ENCODE data around the gene RYR2. TPM values are rescaled to one million over a fixed set of nuclear protein-coding genes. Genes with fewer than 3 reads are reported as not detected.
A peak's percentile ranks its signal among the peaks of the same experiment; 100 is the strongest.

The RYR2 gene
- total and polyA plus RNA-seq, 4 donors: 9.2 to 31.2 (median 17.3) TPM

GRCh38 chr1:237671935-237672334 lies 630.0 kb downstream of the RYR2 start:
- Histone ChIP-seq H3K4me1 (ENCODE audit: control insufficient read depth, insufficient read depth, low read length) (no peaks in the 10 kb centered on the region), H3K27me3 (ENCODE audit: control insufficient read depth, insufficient read depth, low read length) (no peaks in the 10 kb centered on the region), H3K4me3 (ENCODE audit: low read depth, low read length) (no peak overlapping the region), H3K36me3 (ENCODE audit: control insufficient read depth, insufficient read depth, low read length) (no peaks in the 10 kb centered on the region), H3K9me3 (ENCODE audit: control insufficient read depth, insufficient read depth, low read length) (no peaks in the 10 kb centered on the region), H3K27ac (ENCODE audit: low read depth, low read length) (no peak overlapping the region)
- no peak for DNase-seq (ENCODE audit: low read depth in 4 of 6, low spot score in 6 of 6)
- no CpG with 5 or more reads among the region's 6 CpGs for WGBS (ENCODE audit: insufficient coverage)

DNA sequence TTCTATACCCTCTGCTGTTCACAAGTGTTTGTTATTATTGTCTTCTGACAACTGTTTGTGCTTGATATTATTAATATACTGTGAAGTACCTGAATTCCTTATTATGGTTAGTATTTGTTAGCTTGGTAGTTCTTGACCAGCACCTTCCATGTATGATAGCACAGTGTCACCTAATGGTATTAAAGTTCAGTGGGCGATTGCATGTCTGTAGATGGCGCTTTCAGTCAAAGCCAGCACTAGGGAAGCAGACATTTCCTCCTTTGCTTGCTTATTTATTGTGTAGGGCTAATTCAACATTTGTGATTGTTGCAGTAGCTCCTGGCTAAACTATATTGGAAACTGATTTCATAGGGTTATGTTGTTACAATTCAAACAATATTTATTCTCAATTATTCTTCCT lies 630.8 kb downstream of the RYR2 start:
- peak in 1 of 6 donors; percentile 68 for DNase-seq (ENCODE audit: low read depth in 4 of 6, low spot score in 6 of 6)
- no peaks in the 10 kb centered on the region for H3K4me1 ChIP-seq (ENCODE audit: control insufficient read depth, insufficient read depth, low read length)
- 60% methylated on average over 1 of the region's 2 CpGs for WGBS (ENCODE audit: insufficient coverage)
- no peaks in the 10 kb centered on the region for H3K36me3 ChIP-seq (ENCODE audit: control insufficient read depth, insufficient read depth, low read length)
- H3K9me3 ChIP-seq (ENCODE audit: control insufficient read depth, insufficient read depth, low read length): no peaks in the 10 kb centered on the region
- H3K4me3 ChIP-seq (ENCODE audit: low read depth, low read length): no peak overlapping the region
- no peaks in the 10 kb centered on the region for H3K27me3 ChIP-seq (ENCODE audit: control insufficient read depth, insufficient read depth, low read length)
- no peak overlapping the region for H3K27ac ChIP-seq (ENCODE audit: low read depth, low read length)

DNA sequence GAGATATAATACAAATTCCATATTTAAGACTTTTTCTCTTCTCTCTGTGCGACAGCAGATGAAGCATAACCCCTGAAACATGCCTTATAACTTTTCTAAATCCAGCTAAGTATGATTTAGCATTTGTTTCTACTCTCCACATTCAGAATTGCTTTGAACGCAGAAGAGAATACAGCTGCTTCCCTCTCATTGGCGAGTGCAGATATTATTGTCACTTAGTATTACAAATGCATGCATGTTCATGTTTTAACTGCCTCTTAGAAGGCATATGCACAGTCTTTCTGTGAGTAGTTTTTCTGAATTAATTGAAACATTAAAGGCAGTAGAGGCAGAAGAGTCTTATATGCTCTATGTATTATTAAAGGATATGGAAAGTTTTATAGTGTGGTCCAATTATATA lies 631.6 kb downstream of the RYR2 start:
- H3K4me1 ChIP-seq (ENCODE audit: control insufficient read depth, insufficient read depth, low read length): no peaks in the 10 kb centered on the region
- H3K4me3 ChIP-seq (ENCODE audit: low read depth, low read length): no peak overlapping the region
- H3K9me3 ChIP-seq (ENCODE audit: control insufficient read depth, insufficient read depth, low read length): no peaks in the 10 kb centered on the region
- no peaks in the 10 kb centered on the region for H3K36me3 ChIP-seq (ENCODE audit: control insufficient read depth, insufficient read depth, low read length)
- DNase-seq (ENCODE audit: low read depth in 4 of 6, low spot score in 6 of 6): peak in 1 of 6 donors; percentile 65
- H3K27me3 ChIP-seq (ENCODE audit: control insufficient read depth, insufficient read depth, low read length): no peaks in the 10 kb centered on the region
- no peak overlapping the region for H3K27ac ChIP-seq (ENCODE audit: low read depth, low read length)
- WGBS (ENCODE audit: insufficient coverage): 100% methylated on average over 1 of the region's 3 CpGs

DNA sequence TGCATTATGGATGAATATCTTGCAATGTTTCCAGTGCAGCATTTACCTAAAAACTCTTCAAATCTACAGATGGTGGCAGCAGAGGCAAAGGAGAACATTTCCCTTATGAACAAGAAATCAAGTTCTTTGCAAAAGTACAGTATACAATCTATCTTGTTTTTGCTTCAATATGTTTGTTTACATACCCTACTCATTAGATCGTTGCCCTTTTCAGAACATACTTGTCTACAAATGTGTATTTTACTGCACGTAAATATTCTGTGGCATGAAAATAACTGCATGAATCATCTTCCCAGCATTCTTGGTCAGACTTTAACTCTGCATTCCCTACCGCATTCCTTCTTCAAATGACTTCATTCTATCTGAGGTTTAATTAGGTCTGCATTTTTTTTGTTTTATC lies 636.0 kb downstream of the RYR2 start:
- Histone ChIP-seq H3K9me3 (ENCODE audit: control insufficient read depth, insufficient read depth, low read length) (no peaks in the 10 kb centered on the region), H3K27ac (ENCODE audit: low read depth, low read length) (no peak overlapping the region), H3K36me3 (ENCODE audit: control insufficient read depth, insufficient read depth, low read length) (no peaks in the 10 kb centered on the region), H3K4me3 (ENCODE audit: low read depth, low read length) (no peak overlapping the region), H3K27me3 (ENCODE audit: control insufficient read depth, insufficient read depth, low read length) (no peaks in the 10 kb centered on the region), H3K4me1 (ENCODE audit: control insufficient read depth, insufficient read depth, low read length) (no peaks in the 10 kb centered on the region)
- WGBS (ENCODE audit: insufficient coverage): no CpG with 5 or more reads among the region's 3 CpGs
- DNase-seq (ENCODE audit: low read depth in 4 of 6, low spot score in 6 of 6): peak; percentile 9 to 87 (median 18)

GRCh38 chr1:237679687-237680086 lies 637.7 kb downstream of the RYR2 start:
- no peaks in the 10 kb centered on the region for H3K4me1 ChIP-seq (ENCODE audit: control insufficient read depth, insufficient read depth, low read length)
- H3K27me3 ChIP-seq (ENCODE audit: control insufficient read depth, insufficient read depth, low read length): no peaks in the 10 kb centered on the region
- no peaks in the 10 kb centered on the region for H3K9me3 ChIP-seq (ENCODE audit: control insufficient read depth, insufficient read depth, low read length)
- DNase-seq (ENCODE audit: low read depth in 4 of 6, low spot score in 6 of 6): no peak
- no peak overlapping the region for H3K27ac ChIP-seq (ENCODE audit: low read depth, low read length)
- H3K4me3 ChIP-seq (ENCODE audit: low read depth, low read length): no peak overlapping the region
- WGBS (ENCODE audit: insufficient coverage): 74% methylated on average over 4 of the region's 6 CpGs
- no peaks in the 10 kb centered on the region for H3K36me3 ChIP-seq (ENCODE audit: control insufficient read depth, insufficient read depth, low read length)

GRCh38 chr1:237681210-237681609 lies 639.2 kb downstream of the RYR2 start:
- no peaks in the 10 kb centered on the region for H3K4me1 ChIP-seq (ENCODE audit: control insufficient read depth, insufficient read depth, low read length)
- DNase-seq (ENCODE audit: low read depth in 4 of 6, low spot score in 6 of 6): peak in 1 of 6 donors; percentile 7
- no peaks in the 10 kb centered on the region for H3K36me3 ChIP-seq (ENCODE audit: control insufficient read depth, insufficient read depth, low read length)
- no peak overlapping the region for H3K27ac ChIP-seq (ENCODE audit: low read depth, low read length)
- H3K9me3 ChIP-seq (ENCODE audit: control insufficient read depth, insufficient read depth, low read length): no peaks in the 10 kb centered on the region
- no peak overlapping the region for H3K4me3 ChIP-seq (ENCODE audit: low read depth, low read length)
- 100% methylated on average over 3 of the region's 6 CpGs for WGBS (ENCODE audit: insufficient coverage)
- H3K27me3 ChIP-seq (ENCODE audit: control insufficient read depth, insufficient read depth, low read length): no peaks in the 10 kb centered on the region

DNA sequence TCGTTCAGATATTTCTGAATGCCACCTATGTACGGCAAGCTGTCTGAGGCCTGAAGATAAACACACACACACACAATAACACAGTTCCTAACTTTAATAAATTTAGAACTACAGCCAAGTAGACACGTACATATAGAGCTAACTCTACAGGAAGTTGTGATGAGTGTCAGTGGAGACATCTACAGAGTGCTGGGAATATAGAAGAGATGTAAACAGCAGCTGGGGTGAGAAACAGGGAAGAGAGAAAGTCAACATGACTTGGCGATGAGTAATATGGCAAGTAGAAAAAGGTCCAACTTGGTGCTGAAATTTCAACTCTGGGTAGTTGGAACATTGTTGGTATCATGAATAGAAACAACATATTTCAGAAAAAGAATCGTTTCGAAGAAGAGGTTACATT lies 642.3 kb downstream of the RYR2 start:
- Histone ChIP-seq H3K4me3 (ENCODE audit: low read depth, low read length) (no peak overlapping the region), H3K4me1 (ENCODE audit: control insufficient read depth, insufficient read depth, low read length) (no peaks in the 10 kb centered on the region), H3K27me3 (ENCODE audit: control insufficient read depth, insufficient read depth, low read length) (no peaks in the 10 kb centered on the region), H3K36me3 (ENCODE audit: control insufficient read depth, insufficient read depth, low read length) (no peaks in the 10 kb centered on the region), H3K9me3 (ENCODE audit: control insufficient read depth, insufficient read depth, low read length) (no peaks in the 10 kb centered on the region), H3K27ac (ENCODE audit: low read depth, low read length) (no peak overlapping the region)
- 93% methylated on average over 2 of the region's 6 CpGs for WGBS (ENCODE audit: insufficient coverage)
- peak in 1 of 6 donors; percentile 49 for DNase-seq (ENCODE audit: low read depth in 4 of 6, low spot score in 6 of 6)

- Histone ChIP-seq H3K27ac (ENCODE audit: low read depth, low read length) (no peak overlapping the region), H3K36me3 (ENCODE audit: control insufficient read depth, insufficient read depth, low read length) (no peaks in the 10 kb centered on the region), H3K4me3 (ENCODE audit: low read depth, low read length) (no peak overlapping the region), H3K27me3 (ENCODE audit: control insufficient read depth, insufficient read depth, low read length) (no peaks in the 10 kb centered on the region), H3K4me1 (ENCODE audit: control insufficient read depth, insufficient read depth, low read length) (no peaks in the 10 kb centered on the region), H3K9me3 (ENCODE audit: control insufficient read depth, insufficient read depth, low read length) (no peaks in the 10 kb centered on the region)
- DNase-seq (ENCODE audit: low read depth in 4 of 6, low spot score in 6 of 6): no peak
- WGBS (ENCODE audit: insufficient coverage): no CpG with 5 or more reads among the region's 1 CpG
Observed at GRCh38 chr1:237685551-237685950, 643.6 kb downstream of the RYR2 start.

DNA sequence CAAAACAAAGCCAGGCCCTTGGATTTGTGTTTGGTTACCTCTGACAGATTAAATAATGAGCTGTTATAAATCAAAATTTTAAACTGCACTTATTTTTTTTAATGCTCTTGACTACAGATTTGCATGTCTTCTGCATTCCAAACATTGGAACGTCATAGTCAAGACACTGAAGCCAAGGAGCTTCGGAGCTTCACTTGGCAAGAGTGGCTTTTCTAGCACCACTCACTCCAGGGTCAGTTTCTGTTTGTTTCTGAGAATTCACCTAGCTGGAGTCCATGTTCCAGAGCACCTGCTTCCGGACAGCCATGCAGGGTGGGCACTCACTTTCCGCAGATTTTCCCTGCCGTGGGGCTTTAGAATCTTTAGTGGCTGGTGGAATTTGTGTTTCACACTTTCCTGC lies 645.8 kb downstream of the RYR2 start:
- H3K36me3 ChIP-seq (ENCODE audit: control insufficient read depth, insufficient read depth, low read length): no peaks in the 10 kb centered on the region
- no peaks in the 10 kb centered on the region for H3K9me3 ChIP-seq (ENCODE audit: control insufficient read depth, insufficient read depth, low read length)
- H3K4me3 ChIP-seq (ENCODE audit: low read depth, low read length): no peak overlapping the region
- no peak overlapping the region for H3K27ac ChIP-seq (ENCODE audit: low read depth, low read length)
- no peaks in the 10 kb centered on the region for H3K4me1 ChIP-seq (ENCODE audit: control insufficient read depth, insufficient read depth, low read length)
- 86% methylated on average over 2 of the region's 5 CpGs for WGBS (ENCODE audit: insufficient coverage)
- no peak for DNase-seq (ENCODE audit: low read depth in 4 of 6, low spot score in 6 of 6)
- no peaks in the 10 kb centered on the region for H3K27me3 ChIP-seq (ENCODE audit: control insufficient read depth, insufficient read depth, low read length)

DNA sequence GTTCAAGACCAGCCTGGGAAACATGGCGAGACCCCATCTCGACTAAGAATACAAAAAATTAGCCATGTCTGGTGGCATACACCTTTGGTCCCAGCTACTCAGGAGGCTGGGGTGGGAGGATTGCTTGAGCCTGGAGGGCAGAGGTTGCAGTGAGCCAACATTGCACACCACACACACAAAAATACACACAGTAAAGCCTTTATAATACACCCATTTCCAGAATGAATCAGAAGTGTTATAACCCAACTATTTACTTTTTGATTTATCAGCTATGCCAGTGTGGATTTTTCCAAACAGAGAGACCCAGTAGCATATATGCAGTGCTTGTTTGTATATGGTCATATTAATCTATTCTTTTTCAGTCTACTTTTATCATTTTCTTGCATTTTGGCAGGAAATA lies 648.7 kb downstream of the RYR2 start:
- Histone ChIP-seq H3K9me3 (ENCODE audit: control insufficient read depth, insufficient read depth, low read length) (no peaks in the 10 kb centered on the region), H3K4me1 (ENCODE audit: control insufficient read depth, insufficient read depth, low read length) (no peaks in the 10 kb centered on the region), H3K4me3 (ENCODE audit: low read depth, low read length) (no peak overlapping the region), H3K27me3 (ENCODE audit: control insufficient read depth, insufficient read depth, low read length) (no peaks in the 10 kb centered on the region), H3K36me3 (ENCODE audit: control insufficient read depth, insufficient read depth, low read length) (no peaks in the 10 kb centered on the region), H3K27ac (ENCODE audit: low read depth, low read length) (no peak overlapping the region)
- 90% methylated on average over 2 of the region's 2 CpGs for WGBS (ENCODE audit: insufficient coverage)
- DNase-seq (ENCODE audit: low read depth in 4 of 6, low spot score in 6 of 6): no peak
